LNCAP (cell line): ENCODE data around the gene ELMO3.

Experiments used
- TF ChIP-seq, protein P1 (sequence below): fragments of 450-650 bp; IDR thresholded peaks from 2 replicates; pipeline ENCODE4 v1.5.1; 2017; ENCODE audit warnings: mild to moderate bottlenecking

ELMO3 gene

DNA sequence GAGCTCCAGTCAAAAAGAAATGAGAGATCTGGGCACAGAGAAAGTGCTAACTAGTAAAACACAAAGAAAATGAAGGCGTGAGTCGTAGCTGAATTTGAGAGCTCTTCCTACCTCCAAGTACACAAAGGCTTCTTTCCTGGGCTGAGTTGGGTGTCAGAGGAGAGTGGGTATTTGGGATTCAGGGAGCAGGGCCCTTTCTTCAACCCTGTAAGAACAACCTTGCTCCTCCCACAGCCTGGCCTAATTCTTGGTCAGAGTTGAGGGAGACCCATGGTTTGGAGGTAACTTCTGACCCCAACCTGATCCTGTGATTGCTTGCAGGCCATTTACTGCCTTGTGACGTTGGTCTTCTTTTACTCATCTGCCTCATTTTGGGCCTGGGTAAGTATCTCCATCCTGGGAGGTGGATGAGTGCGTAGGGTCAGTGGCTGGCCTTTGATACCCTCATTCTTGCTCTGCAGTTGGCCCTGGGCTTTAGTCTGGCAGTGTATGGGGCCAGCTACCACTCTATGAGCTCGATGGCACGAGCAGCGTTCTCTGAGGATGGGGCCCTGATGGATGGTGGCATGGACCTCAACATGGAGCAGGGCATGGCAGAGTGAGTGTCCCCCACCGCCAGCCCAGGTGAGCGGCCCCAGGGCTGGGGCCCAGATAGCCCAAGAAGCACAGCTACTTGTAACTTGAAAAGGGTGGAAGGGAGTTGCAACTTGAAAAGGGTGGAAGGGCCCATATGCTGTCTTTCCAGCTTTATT is 29.3 kb downstream of the ELMO3 start:
- TF ChIP-seq, protein P1, sequence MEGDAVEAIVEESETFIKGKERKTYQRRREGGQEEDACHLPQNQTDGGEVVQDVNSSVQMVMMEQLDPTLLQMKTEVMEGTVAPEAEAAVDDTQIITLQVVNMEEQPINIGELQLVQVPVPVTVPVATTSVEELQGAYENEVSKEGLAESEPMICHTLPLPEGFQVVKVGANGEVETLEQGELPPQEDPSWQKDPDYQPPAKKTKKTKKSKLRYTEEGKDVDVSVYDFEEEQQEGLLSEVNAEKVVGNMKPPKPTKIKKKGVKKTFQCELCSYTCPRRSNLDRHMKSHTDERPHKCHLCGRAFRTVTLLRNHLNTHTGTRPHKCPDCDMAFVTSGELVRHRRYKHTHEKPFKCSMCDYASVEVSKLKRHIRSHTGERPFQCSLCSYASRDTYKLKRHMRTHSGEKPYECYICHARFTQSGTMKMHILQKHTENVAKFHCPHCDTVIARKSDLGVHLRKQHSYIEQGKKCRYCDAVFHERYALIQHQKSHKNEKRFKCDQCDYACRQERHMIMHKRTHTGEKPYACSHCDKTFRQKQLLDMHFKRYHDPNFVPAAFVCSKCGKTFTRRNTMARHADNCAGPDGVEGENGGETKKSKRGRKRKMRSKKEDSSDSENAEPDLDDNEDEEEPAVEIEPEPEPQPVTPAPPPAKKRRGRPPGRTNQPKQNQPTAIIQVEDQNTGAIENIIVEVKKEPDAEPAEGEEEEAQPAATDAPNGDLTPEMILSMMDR = no peak

DNA sequence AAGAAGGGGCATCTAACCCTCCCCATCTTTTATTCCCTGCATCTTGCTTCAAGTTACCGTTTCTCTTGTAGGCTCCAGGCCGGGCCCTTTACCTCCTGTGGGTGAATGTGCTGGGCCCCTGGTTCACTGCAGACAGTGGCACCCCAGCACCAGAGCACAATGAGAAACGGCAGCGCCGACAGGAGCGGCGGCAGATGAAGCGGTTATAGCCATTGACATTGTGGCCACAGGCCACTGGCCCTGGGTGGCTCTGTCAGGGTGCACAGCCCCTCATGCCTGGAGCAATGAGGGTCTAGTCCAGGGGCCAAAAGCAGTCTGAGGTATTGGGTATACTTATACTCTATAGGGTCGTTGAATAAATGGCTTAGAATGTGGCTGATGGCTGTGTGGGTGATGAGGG is 30.0 kb downstream of the ELMO3 start:
- TF ChIP-seq, protein P1 = no peak

DNA sequence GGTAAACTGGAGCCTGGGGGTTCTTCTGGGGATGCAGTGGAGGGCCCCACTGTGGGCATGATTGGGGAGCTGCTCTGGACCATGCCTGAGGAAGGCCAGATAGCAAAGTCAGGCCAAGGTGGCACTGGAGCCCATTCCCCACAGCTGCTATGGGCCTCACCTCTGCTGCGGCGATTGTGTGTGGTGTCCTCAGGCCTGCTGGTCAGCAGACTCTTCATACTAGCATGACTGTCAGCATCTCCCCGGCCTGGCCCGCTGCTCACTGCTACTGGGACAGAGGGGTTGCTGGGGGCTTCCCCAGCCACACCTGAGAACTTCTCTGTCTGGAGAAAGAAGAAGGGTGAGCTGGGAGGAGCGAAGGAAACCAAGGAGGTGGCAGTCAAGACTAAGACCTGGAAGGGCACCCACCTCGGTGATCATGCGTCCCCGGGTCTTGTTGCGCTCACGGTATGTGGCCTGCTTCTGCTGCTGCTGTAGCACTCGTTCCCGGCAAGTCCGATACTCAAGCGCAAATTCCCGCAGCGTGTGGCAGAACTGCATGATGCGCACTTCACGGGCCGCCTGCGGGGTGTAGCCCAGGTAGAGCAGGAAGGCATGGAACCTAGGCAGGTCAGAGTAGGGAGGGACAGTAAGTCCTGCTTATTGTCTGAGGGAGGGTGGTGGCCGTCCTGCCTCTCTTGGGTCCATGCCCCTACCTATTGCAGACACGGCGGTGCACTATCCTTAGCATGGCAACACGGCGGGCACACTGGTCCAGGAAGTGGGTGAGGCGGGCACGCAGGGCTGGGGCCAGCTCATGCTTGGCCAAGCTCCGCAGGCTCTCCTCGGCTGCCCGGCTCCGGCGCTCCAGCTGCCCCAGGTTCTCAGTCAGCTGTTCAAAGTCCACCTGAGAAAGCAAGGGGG is 31.2 kb downstream of the ELMO3 start:
- TF ChIP-seq, protein P1 = no peak

DNA sequence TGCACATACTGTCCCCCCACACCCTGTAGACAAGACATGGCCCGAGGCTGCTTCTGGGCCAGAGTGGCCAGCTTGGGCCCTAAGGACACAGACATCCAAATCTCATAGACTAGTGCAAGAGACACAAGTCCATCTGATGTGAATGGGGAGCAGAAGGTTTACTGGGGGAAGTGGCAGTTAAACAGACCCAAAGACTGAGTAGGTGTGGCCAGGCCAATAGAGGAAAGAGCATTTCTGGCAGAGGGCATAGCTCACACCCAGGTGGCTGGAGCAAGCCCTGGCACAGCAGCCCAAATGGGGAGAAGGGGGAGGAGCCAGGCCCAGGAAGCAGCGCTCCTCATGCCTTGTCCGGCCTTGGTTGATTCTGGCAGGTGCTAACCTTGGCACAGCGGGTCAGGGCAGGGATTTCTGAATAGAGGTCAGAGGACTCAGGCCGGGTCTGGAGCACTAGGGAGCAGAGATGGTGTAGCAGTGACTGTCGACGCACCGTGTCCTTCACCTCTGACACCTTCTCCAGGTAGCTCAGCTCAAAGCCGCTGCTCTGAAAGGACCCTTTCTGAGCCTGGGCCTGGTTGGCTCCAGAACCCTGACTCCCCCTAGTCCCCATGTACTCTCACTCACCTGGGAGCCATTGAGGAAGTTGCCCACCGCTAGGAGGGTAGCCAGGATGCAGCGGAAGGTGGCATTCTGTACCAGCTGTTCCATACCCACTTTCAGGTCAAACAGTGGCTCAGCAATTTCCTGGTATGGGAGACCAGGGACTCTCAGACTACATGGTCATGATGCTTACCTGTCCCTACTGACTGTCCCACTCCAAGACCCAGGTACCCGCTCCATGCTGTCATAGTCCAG is 32.1 kb downstream of the ELMO3 start:
- TF ChIP-seq, protein P1 = no peak

DNA sequence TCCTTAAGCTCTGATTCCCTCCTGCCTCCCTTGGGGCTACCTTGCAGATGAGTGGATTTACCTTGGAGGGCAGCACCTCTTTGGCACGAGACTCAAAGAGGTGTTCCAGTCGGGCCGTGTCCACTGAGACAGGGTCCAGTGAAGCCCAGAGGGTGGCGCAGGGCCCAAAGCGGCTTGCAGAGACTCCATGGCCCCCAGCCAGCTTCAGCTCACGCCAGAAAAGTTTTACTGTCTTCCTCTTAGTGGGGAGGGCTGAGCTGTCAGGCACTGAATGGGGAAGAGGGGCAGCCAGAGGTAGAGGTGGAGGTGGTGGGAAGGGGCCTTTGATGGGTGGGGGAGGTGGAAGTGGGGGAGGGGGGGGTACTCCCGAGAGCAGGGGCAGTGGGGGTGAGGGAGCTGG is 34.7 kb downstream of the ELMO3 start:
- TF ChIP-seq, protein P1 = no peak

DNA sequence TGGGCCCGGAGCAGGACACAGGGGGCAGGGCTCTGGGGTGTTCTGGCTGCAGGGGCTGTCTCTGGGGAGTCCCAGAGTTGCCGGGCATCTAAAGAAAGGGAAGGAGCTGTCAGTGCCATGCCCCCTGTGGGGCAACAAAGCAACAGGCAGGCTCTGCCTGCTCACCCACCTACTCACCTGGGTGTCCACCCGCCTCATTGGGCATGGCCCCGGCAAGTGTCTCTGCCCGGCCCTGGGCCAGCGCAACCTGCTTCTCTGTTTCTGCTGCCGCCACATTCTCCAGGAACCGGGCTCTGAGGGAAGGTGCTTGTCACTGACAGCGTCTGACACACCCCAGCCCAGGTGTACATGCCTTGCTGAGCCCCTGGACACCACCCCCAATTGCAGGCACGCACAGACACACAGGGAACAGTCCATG is 35.3 kb downstream of the ELMO3 start:
- TF ChIP-seq, protein P1 = no peak

DNA sequence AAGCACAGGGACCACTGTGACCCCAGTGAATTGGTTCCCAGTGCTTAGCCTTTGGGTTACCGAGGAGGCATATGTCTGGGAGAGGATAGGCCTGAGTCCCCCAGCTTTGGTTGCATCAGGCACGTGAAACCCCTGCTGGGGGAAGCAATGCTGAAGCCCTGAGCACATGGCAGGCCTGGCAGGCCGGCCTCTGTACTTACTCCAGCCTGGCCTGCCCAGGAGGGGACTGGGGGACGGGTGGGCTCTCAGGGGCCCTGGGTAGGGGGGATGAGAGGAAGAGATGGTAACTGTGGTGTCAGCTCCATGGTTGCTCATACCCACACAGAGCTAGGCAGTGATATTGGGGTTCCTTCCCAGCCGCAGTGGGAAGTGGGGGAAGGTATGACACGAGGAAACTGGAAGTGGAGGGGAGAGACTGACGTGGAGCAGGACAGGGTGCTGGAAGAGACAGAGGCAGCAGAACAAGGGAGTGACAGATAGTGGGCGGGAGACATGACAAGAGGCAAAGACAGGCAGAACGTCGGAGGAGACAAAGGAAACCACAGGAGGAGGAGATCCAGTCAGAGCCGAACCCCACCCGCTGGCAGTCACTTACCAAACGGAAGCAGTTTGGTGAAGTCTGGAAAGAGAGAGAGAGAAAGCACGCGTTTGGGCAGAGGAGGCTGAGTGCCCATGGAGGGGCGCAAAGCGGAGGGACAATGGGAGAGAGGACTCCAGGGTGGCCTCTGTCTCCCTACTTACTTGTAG is 37.1 kb downstream of the ELMO3 start:
- TF ChIP-seq, protein P1 = no peak
